HUES6 (cell line): ENCODE results near the gene H1-8.
"Not testable (repeated sequence)": the region's sequence is repeated elsewhere in the genome, so short reads cannot be mapped to it uniquely, and the experiment has no call there.

Experiments
- H3K27ac ChIP-seq: 2 replicates; pipeline ENCODE4 v1.7.0; 2013; ENCODE audit warnings: low read depth, mild to moderate bottlenecking, low read length, inconsistent platforms
- H3K27me3 ChIP-seq: 2 replicates; pipeline ENCODE4 v1.6.1; 2013; ENCODE audit warnings: low read length; ENCODE audit not compliant: control insufficient read depth, insufficient read depth
- H3K36me3 ChIP-seq: 2 replicates; pipeline ENCODE4 v1.6.1; 2013; ENCODE audit warnings: low read length; ENCODE audit not compliant: control insufficient read depth, insufficient read depth
- H3K4me1 ChIP-seq: 2 replicates; pipeline ENCODE4 v1.6.1; 2013; ENCODE audit warnings: low read length; ENCODE audit not compliant: control insufficient read depth, insufficient read depth
- H3K4me3 ChIP-seq: 2 replicates; pipeline ENCODE4 v1.5.1; 2013; ENCODE audit warnings: low read depth, low read length
- H3K9ac ChIP-seq: one replicate; pipeline ENCODE4 v1.6.1; 2013; ENCODE audit warnings: mild to moderate bottlenecking, low read length
- H3K9me3 ChIP-seq: 2 replicates; pipeline ENCODE4 v1.6.1; 2013; ENCODE audit warnings: low read depth, low read length; ENCODE audit not compliant: control insufficient read depth, insufficient read depth

H1-8 gene

GRCh38 chr3:129534428-129535027 is 8.4 kb upstream of the H1-8 start:
- Histone ChIP-seq H3K4me3 (no peak overlapping the region), H3K9me3 (no peaks in the 10 kb centered on the region; the same call in 1 of the 2 replicates), H3K27ac (peak overlapping the region; percentile 0; the same call in 1 of the 2 replicates), H3K9ac (no peak overlapping the region), H3K27me3 (no peaks in the 10 kb centered on the region), H3K4me1 (peaks cover 47% of the 10 kb centered on the region), H3K36me3 (no peaks in the 10 kb centered on the region)

- Histone ChIP-seq H3K4me1 (peaks cover 45% of the 10 kb centered on the region), H3K27ac (peak overlapping the region; percentile 0; the same call in 1 of the 2 replicates), H3K27me3 (no peaks in the 10 kb centered on the region), H3K9me3 (no peaks in the 10 kb centered on the region; the same call in 1 of the 2 replicates), H3K4me3 (no peak overlapping the region), H3K9ac (peak overlapping the region; percentile 2), H3K36me3 (no peaks in the 10 kb centered on the region)
Measured at GRCh38 chr3:129535075-129535474, 7.9 kb upstream of the H1-8 start.

- H3K4me1 ChIP-seq = peaks cover 34% of the 10 kb centered on the region
- H3K27me3 ChIP-seq = no peaks in the 10 kb centered on the region
- H3K36me3 ChIP-seq = no peaks in the 10 kb centered on the region
- H3K27ac ChIP-seq = no peak overlapping the region
- H3K9me3 ChIP-seq = no peaks in the 10 kb centered on the region; the same call in 1 of the 2 replicates
- H3K4me3 ChIP-seq = no peak overlapping the region
- H3K9ac ChIP-seq = no peak overlapping the region
Measured at GRCh38 chr3:129536374-129536667, 6.7 kb upstream of the H1-8 start.

DNA sequence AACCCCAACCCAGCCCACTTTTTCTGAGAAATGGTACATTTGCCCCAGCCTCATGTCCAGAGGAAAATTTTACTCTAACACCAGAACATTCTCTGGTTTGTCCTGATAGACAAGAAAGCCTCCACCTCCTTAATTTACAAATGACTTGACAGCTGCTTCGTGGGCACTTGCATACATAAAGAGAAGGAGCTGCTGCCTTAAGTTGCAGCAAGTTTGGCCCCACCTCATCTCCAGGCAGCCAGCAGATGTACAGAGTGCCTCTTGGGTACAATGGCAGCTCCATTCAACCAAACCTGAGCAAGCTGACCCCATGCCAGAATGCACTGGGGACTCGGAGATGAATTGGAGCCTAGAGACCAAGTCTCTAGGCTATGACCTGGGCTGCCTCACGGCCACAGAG is 6.2 kb upstream of the H1-8 start:
- Histone ChIP-seq H3K27me3 (no peaks in the 10 kb centered on the region), H3K4me1 (peaks cover 34% of the 10 kb centered on the region), H3K27ac (no peak overlapping the region), H3K9ac (no peak overlapping the region), H3K4me3 (no peak overlapping the region), H3K36me3 (no peaks in the 10 kb centered on the region), H3K9me3 (no peaks in the 10 kb centered on the region; the same call in 1 of the 2 replicates)

- no peaks in the 10 kb centered on the region for H3K36me3 ChIP-seq
- H3K4me1 ChIP-seq = peaks cover 41% of the 10 kb centered on the region
- no peak overlapping the region for H3K4me3 ChIP-seq
- no peak overlapping the region for H3K9ac ChIP-seq
- no peaks in the 10 kb centered on the region; the same call in 1 of the 2 replicates for H3K9me3 ChIP-seq
- H3K27me3 ChIP-seq = no peaks in the 10 kb centered on the region
- H3K27ac ChIP-seq = no peak overlapping the region
Measured at GRCh38 chr3:129539206-129539605, 3.8 kb upstream of the H1-8 start.

- H3K27me3 ChIP-seq = no peaks in the 10 kb centered on the region
- H3K4me3 ChIP-seq = no peak overlapping the region
- peaks cover 31% of the 10 kb centered on the region for H3K4me1 ChIP-seq
Measured at GRCh38 chr3:129540776-129541516, 2.0 kb upstream of the H1-8 start.

DNA sequence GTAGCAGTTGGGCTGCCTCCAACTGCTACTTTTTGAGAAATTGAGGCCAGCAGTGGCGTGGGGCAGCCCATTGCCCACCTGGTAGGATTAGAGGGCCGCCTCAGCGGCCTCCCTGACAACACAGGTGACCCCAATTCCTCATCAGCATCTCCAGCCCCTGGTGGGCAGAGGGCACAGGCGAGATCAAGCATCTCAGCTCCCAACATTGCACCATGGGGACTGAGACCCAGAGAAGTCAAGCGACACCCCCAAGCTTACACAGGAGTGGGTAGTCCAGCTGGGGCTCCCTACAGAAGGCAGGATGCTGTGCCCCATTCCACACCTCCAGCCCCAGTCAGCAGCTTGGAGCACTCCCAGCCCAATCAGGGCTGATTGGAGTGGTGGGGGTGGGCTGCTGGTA is 228 bp upstream of the H1-8 start:
- no peak overlapping the region for H3K4me3 ChIP-seq
- no peak overlapping the region for H3K27ac ChIP-seq
- no peaks in the 10 kb centered on the region for H3K36me3 ChIP-seq
- H3K9me3 ChIP-seq = no peaks in the 10 kb centered on the region
- H3K9ac ChIP-seq = no peak overlapping the region
- peaks cover 22% of the 10 kb centered on the region for H3K4me1 ChIP-seq
- no peaks in the 10 kb centered on the region for H3K27me3 ChIP-seq

More at GRCh38 chr3:129540776-129541516, 2.0 kb upstream of the H1-8 start:
- Histone ChIP-seq H3K36me3 (no peaks in the 10 kb centered on the region), H3K9me3 (no peaks in the 10 kb centered on the region), H3K9ac (no peak overlapping the region), H3K27ac (no peak overlapping the region)

- Histone ChIP-seq H3K27ac (no peak overlapping the region), H3K9ac (no peak overlapping the region), H3K36me3 (no peaks in the 10 kb centered on the region), H3K4me3 (no peak overlapping the region), H3K4me1 (peaks cover 21% of the 10 kb centered on the region), H3K27me3 (no peaks in the 10 kb centered on the region), H3K9me3 (no peaks in the 10 kb centered on the region)
Measured at GRCh38 chr3:129543999-129544398, 1.0 kb downstream of the H1-8 start.

DNA sequence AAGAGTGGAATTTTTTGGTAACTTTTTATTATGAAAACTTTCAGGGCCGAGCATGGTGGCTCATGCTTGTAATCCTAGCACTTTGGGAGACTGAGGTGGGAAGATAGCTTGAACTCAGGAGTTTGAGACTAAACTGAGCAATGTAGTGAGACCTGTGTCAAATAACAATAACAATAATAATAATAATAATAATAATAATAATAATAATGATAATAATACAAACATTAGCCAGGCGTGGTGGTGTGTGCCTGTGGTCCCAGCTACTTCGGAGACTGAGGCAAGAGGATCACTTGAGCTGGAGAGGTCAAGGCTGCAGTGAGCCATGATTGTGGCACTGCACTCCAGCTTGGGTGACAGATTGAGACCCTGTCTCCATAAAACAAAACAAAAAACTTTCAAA is 3.0 kb downstream of the H1-8 start:
- H3K27ac ChIP-seq, H3K27me3 ChIP-seq, H3K4me3 ChIP-seq, H3K36me3 ChIP-seq, H3K9ac ChIP-seq, H3K9me3 ChIP-seq: not testable (repeated sequence)
- H3K4me1 ChIP-seq = peaks cover 12% of the 10 kb centered on the region; the same call in 1 of the 2 replicates

- Histone ChIP-seq H3K9me3 (no peaks in the 10 kb centered on the region), H3K27ac (no peak overlapping the region), H3K27me3 (no peaks in the 10 kb centered on the region), H3K4me3 (no peak overlapping the region), H3K4me1 (peaks cover 14% of the 10 kb centered on the region; the same call in 1 of the 2 replicates), H3K9ac (no peak overlapping the region), H3K36me3 (no peaks in the 10 kb centered on the region)
Measured at GRCh38 chr3:129547241-129547640, 4.3 kb downstream of the H1-8 start.

GRCh38 chr3:129548104-129548965 is 5.4 kb downstream of the H1-8 start:
- Histone ChIP-seq H3K27me3 (no peaks in the 10 kb centered on the region), H3K4me1 (peaks cover 21% of the 10 kb centered on the region; the same call in 1 of the 2 replicates), H3K27ac (no peak overlapping the region), H3K4me3 (no peak overlapping the region), H3K36me3 (no peaks in the 10 kb centered on the region), H3K9ac (no peak overlapping the region), H3K9me3 (no peaks in the 10 kb centered on the region)
